HL-60 (cell line): Measurements from ENCODE around the gene SAA2.

Source experiments
- CTCF ChIP-seq: IDR thresholded peaks from one replicate; pipeline ENCODE4 v1.5.1; 2011; ENCODE audit warnings: low read length, control low read depth, inconsistent platforms; ENCODE audit not compliant: insufficient read depth
- GABPA ChIP-seq: IDR thresholded peaks from 2 replicates; pipeline ENCODE4 v1.6.1; 2012; ENCODE audit warnings: low read depth
- POLR2AphosphoS5 ChIP-seq: IDR thresholded peaks from 2 replicates; pipeline ENCODE4 v1.6.1; 2012; ENCODE audit warnings: low read depth
- REST ChIP-seq: IDR thresholded peaks from 2 replicates; pipeline ENCODE4 v1.6.1; 2012; ENCODE audit warnings: low read depth; ENCODE audit not compliant: insufficient replicate concordance

GRCh38 chr11:18253778-18254338, 5.4 kb upstream of the SAA2 start:
- no peak for TF ChIP-seq CTCF
- no peak for TF ChIP-seq GABPA
- TF ChIP-seq POLR2AphosphoS5, result no peak
- TF ChIP-seq REST, result no peak
